Measurements from ENCODE around the gene LSM3.
A peak's percentile ranks its signal among the peaks of the same experiment; 100 is the strongest.

Gene LSM3

DNA sequence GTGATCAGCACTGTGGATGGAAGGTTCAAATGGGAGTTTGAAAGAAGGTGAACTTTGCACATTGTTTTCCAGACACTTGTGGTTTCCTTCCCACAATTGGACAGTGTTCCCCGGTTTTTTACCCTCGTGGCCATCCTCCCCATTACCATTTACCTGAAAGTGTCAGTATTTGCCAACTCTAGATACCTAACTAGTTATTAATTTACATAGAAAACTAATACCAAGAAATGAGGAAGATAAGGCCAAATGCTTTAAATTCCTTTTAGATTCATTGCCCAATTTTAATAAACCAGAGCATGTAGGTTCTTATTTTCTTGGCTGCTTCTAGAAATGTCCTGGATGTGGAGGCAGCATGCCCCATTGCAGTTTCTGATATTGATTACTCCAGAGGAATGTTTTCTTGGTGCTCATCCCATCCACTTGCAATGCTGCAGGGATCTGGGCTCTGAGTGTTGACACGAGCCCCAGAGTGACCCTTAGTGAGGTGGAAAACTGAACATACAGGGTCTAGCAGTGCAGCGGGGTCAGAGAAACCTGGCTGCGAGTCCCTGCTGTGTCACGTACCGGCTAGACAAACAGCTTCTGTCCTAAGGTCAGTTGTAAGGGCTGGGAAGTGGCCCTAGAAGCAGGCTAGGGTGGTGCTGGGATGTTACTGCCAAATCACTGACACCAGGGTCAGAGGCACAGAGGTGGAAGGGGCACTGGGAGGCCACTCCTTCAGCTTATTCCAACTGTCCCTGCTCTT lies 23.5 kb downstream of the LSM3 start:
- no peak for DNase-seq

DNA sequence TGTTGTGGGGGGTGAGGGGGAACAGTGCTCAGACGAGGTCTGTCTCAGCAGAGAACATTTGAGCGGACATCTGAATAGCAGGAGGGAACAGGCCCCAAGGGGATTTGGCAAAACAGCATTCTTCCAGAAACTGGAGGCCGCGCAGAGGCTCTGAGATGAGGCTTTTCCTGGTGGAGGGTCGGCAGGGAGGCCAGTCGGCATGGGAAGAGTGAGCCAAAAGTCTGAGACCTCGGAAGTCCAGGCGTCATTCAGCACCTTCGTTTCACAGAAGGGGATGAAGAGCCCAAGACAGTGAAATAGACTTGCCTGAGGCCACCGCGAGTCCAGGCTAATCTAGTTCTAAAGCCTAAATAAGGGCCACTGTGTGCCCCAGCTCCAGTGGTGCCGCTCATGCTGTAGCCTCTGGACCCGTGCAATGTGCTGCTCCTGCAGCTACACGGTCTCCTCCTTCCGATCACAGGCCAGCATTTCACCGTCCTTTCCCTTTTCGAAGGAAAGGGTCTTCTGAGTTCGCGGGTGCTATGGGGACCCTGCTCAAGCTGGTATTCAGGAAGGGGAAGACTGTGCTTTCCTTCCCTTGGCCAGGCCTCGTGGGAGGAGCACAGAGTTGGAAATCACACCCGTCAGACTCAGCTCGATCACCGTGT lies 24.4 kb downstream of the LSM3 start:
- DNase-seq = no peak

DNA sequence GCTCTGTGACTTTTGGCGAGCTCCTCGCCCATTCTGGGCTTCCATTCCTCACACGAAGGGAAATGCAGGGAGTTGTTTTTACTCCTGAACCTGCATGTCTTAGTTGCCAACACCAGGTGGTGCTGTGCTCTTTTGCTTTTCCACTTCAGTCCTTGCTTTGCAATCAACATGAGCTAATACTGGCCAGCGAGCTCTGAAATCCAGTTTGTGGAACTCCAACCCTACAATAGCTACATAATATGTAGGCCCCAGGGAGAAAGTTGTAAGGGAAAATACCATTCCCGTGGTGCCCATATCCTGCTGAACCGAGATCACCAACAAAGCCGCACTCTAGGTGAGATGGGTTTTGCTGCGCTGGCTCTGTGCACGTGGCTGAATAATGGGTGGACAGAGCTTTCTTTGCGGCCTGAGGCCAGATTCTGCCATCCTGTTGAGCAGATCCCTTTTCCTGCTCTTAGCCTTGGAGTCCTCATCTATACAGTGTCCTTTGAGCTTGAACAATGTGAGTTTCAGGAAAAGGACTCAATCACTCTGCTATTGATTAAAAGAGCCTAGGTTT lies 25.0 kb downstream of the LSM3 start:
- peak; percentile 4 for DNase-seq

DNA sequence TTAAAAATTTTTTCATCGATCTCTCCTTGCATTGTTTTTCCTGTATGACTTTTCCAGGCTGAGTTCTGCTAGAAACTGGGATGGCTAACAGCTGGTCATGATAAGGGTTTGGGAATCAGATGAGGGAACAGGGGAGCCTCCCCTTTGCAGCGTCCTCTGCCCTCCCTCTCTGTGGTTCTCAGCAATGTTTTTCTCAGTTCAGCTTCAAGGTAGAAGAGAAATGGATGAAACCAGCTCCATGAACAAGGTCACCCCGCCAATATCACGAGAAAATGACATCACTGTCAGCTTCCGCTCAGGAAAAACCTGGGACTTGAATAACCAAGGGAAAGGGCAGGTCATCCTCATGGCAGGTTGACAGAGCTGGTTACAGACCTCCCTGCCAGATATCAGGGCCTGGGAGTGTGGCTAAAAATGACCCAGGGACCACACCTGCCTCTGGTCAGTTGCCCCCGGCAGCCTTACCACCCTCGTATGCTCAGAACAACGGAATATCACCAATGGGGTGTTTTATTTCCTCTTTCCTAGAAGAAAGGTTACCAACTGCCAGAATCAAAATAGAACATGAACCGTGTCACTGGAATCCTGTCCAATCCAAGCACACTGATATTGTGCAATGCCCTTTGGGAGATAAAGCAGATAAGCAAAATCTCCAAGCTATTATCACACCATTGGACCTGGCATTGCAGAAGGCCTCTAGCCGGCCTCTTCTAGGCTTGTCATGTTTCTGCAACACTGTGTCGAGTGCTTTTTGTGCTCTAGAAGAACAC lies 26.1 kb downstream of the LSM3 start:
- DNase-seq = no peak

DNA sequence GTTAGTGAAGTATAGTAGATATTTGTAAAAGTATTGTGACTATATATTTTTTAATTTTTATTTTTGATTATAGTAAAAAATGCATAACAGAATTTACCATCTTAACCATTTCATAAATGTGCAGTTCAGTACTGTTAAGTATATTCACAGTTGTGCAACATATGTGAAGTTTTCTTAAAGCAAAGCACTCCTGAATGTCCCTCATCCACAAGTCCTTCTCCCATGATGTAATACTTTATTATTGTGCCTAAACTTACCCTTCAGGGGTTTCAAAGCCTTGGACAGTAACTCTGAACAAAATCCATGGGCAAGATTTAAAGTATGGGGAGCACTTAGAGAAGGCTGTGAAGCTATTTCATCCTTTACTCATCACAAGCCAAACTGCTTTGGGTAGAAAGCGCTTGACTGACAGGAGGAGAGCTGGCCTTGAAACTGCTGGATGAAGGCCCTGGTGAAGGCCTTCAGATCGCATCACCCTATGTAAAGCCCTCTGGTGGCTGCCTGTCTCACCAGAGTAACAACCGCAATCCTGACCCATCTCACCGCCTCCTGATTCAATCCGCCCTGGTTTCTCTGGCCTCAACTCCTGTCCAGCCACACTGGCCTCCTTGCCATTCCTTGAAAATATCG lies 28.0 kb downstream of the LSM3 start:
- no peak for DNase-seq

DNA sequence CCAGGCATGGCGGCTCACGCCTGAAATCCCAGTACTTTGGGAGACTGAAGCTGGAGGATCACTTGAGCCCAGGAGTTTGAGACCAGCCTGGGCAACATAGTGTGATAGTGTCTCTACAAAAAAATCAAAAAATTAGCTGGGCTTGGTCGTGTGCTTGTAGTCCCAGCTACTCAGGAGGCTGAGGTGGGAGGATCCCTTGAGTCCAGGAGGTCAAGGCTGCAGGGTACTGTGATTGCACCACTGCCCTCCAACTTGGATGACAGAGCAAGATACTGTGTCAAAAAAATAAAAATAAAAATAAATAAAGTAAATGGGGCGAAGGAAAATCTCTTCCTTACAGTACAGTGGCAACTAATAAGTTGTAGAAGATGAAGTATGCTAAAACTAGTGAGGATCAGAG lies 29.6 kb downstream of the LSM3 start:
- no peak for DNase-seq

DNA sequence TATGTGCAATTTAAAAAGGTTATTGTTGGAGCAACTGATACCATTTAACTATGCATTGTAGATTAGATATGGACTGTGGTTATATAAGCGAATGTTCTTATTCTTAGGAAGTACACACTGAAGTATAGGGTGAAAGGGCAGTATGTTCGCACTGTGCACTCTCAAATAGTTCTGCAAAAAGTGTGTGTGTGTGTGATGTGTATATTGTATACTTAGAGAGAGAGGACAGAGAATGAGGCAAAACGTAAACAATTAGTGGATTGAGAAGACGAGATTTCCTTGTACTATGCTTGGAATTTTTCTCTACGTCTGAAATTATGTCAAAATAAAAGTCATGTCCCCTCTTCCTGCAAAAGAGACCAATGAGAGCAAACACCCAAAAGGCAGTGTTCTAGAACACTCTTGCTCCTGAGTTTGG lies 30.4 kb downstream of the LSM3 start:
- no peak for DNase-seq

DNA sequence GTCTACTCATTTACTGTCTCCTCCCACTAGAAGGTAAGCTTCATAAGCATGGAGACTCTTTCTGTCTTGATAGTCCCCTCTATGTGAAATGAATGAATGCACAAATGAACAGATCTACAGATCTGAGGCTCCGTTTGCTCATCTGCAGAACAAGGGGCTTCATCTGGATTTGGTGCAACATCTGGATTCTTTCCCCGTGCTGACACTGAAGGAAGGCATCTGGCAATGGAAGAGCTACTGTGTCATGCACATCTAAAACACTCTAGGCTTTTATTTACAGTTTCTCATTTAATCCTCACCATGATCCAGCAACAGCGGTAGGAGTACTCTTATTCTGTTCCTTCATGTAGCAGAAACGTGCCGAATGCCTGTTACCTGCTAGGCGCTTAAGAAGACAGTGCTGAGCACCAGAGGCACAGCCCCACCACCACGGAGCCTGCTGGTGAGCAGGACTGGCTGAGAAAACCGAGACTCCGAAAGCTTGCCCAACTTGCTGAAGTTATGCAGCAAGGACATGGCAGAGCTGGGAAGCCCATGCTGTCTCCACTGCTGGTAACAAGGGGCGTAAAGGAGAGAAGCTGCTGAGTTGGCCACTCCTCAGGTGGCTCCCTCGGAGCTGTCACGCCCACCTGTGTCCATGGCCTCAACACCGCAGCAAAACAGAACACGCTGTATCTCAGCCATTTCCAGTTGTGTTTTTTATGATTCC lies 31.1 kb downstream of the LSM3 start:
- no peak for DNase-seq

DNA sequence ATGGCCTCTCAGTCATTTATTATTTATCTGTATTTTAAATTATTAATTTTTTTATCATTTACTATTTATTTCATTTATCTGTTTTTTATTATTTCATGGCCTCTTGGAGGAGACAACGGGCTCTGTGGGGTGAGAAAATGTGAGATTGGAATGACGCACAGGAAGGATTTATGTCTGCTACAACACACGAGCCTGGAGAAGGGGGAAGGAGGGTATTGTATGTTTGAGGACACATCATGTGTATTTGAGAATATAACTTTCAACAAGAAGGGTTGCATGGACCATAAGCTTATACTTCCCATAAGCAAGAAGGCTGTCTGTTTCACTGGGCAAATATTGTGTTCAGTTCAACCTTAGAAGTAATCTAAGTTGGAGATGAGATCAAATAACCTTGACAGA lies 31.7 kb downstream of the LSM3 start:
- no peak for DNase-seq

DNA sequence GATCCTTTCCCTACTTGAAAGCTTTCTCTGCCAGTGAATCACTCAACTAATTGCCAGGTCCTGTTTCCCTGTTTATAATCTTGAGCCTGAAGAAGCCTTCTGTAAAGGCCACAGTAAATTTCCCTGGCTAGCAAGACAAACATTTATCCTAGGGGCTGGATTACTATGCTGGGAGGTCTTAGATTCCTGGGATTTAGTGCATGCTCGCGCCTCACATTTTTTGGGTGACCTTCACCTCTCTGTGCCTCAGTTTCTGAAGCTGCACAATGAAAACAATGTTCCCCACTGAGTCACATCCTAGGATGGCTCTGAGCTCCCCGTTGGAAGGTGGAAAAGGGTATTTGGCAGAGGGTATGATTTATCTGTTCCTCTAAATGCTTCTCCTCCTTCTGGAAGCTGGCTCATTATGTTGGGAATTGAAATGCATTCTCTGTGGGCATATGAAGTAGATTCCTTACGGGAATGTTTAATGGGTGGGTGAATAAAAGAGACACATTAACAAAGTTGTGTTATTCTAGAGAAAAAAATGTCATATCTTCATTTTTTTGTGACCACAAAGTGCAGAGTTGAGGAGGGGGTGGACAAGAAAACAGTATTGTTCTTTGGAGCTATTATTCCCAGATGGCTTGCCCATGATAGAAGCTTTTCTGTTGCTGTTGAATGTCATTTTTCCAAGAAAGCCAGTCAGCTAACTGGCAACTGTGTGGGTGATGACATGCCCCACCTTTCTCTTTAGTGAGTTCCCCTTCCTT lies 32.4 kb downstream of the LSM3 start:
- no peak for DNase-seq

DNA sequence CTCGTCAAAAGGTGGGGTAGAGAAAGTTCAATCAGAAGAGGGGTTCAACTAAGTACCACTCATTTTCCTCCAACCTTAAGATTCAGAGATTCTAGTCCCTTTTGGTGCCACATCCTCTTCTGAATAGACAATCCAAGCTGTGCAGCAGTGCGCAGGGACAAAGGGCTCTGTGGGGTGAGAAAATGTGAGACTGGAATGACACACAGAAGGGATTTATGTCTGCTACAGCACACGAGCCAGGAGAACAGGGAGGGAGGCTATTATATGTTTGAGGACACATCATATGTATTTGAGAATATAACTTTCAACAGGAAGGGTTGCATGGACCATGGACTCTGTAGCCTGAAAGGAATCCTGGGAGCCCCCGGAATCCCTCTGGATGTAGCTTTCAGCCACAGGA lies 33.0 kb downstream of the LSM3 start:
- DNase-seq = no peak

DNA sequence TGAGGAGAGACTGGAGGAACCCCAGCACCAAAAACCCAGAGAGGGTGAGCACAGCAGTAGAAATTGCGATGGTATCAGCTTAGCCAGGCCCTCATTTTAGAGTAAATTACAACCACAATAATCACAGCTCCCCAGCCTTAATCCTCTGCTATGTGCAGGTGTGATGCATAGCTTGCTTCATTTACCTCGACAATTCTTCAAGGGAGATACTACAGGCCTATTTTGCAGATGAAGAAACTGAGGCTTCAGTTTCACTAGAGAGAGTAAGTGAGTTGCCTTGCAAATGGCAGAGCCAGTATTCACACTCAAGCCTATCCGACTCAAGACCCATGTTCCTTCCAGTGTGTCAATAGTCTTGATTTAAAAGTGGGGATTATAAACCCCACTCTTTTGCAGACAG lies 33.4 kb downstream of the LSM3 start:
- DNase-seq = no peak

DNA sequence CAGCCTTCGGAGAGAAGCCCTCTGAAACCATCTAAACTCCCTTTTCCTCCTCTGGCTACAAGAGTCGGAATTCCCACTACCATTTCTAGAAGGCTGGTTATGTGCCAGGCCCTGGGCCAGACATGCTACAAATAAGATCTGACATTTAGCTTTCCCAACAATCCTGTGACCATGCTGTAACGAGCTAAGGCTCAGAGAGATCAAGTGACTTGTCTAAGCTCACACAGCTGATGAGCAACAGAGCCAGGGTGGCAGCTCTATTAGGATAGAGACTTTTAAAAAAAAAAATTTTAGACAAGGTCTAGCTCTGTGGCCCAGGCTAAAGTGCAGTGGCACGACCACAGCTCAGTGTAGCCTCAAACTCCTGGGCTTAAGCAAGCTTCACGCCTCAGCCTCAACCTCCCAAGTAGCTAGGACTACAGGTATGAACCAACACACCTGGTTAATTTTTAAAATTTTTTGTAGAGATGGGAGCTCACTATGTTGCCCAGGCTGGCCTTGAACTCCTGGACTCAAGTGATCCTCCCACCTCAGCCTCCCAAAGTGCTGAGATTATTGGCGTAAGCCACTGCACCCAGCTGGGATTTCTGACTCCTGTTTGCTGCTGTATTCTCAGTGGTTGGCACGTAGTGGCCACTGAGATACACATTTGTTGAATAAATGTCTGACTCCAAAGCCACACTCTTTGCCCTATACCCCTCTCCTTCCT lies 34.6 kb downstream of the LSM3 start:
- DNase-seq = no peak

DNA sequence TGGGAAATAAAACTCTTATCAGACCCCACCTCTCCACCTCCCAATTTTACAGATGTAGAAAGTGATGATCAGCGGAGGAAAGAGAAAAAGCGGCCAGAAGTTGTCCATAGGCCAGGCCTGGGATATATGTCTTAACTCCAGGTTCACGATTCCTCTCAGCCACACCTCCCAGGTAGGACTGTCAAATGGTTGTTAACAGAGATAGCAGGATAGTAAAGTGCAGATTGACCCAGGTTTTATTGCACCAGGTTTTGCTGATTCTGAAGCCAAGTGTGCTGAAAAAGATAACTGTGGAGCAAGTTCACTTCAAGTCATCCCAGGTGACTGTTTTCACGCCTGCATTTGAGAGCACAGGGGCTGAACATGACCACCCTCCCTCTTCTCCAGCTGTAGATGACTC lies 36.1 kb downstream of the LSM3 start:
- DNase-seq = no peak

DNA sequence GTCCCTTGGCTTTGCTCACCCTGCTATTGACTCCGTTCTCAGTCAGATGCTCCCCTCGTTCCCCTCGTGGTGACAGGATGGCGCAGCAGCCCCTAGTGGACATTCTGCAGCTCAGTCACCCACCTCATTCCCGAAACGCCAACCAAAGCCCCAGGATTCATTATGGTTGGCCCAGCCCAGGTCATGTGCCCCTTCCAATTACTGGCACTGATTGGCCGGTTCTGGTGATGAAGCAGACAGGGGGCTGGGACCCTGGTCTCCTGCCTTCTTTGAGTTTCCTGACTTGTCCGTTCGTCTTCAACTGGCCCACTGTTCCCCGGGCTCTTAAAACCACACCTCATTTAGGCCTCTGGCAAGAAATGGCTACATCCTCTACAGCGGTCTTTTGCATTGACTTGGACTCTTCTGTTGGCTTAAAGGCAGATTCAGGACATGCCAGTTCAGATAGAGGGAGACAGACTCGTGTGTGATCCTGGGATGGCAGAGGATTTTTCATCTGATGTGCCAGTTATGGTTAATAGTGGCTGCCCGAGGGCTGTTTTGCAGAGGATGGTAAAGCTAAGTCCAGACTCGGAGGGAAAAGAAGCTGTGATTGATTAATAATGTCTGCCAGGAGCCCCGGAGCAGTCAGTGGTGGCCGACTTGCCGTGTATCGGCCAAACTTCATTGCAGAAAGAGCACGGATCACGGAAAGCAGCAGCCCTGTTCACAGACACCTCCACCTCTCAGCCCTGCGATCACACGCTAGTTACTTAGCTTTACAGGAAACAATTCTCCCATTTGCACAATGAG lies 37.8 kb downstream of the LSM3 start:
- DNase-seq = no peak

DNA sequence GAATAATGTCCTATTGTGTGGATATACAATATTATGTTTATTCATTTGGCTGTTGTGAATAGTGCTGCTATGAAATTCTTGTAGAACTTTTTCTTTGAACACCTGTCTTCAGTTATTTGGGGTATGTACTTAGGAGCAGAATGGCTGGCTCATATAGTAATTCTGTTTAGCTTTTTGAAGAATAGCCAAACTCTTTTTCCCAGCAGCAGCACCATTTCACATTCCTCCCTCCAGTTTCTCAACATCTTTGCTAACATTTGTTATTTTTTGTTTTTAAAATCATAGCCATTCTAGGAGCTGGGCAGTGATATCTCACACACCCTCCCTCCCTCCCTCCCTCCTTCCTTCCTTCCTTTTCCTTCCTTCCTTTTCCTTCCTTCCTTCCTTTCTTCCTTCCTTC lies 39.7 kb downstream of the LSM3 start:
- no peak for DNase-seq

DNA sequence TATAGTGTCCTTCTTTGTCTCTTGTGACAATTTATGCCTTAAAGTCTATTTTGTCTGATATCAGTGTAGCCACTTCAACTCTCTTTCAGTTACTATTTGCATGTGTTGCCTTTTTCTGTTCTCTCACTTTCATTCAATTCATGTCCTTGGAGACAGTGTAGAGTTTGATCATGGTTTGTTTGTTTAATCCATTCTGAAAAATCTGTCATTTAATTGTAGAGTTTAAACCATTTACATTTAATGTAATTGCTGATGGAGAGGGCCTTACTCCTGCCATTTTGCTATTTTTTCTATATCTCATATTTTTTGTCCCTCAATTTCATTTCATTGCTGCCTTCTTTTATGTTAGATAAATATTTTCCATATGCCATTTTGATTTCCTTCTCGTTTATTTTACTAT lies 42.3 kb downstream of the LSM3 start:
- DNase-seq = no peak

DNA sequence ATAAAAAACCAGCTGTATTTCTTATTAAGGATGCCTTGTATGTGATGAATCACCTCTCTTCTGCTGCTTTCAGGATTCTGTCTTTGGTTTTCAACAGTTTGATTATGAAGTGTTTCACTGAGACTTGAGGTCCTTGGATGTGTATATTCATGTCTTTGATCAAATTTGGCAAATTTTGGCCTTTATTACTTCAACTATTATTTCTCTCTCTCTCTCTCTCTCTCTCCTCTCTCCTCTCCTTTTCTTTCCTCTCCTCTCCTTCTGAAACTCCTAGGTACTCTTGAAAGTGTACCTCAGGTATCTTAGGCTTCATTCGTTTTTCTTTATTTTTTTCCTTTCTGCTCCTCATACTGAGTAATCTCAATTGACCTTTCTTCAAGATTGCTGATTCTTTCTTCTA lies 43.3 kb downstream of the LSM3 start:
- DNase-seq = no peak

DNA sequence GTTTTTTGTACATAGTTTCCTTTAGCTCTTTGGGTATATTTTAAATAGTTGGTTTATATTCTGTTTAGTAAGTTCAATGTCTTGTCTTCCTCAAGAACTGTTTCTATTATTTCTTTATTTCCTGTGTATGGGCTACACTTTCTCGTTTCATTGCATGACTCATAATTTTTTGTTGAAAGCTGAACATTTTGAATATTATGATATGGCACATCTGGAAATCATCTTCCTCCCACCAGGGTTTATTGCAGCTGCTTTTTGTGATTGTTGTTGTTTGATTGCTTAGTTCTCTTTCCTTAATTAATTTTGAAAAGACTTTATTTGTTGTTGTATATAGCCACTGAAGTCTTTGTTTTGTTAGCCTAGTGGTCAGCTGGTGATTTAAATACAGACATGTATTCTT lies 43.8 kb downstream of the LSM3 start:
- DNase-seq = no peak

DNA sequence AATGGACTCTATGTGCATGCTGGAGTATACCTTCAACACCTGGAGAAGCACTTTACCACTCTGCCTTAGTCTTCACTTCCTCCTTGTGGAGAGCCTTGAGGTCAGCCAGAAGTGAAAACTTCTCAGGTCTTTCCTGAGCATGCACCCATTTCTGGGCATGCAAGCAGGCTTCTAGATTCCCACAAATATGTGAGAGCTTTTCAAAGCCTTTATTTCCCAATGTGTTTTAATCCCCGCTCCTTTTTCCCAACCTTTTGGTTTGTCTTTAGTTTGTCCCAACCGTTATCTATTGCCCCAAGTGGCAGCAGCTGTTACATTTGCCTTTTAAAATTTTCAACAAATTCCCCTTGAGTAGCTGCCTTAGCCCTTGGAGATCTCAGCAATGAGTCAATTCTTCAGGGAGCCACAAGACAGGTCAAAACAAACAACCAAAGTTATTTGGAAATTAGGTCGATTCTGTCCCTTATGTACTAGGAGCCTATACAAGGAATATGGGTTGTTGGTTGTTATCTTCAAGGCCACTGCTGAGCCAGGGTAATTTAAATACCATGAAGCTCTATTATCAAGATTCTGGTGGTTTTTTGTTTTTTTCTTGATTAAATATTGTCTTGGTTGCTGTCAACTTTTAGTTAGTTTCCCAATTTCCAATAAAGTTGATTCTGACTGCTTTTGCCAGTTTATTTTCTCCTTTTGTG lies 44.4 kb downstream of the LSM3 start:
- no peak for DNase-seq
